PC-9 (cell line): ENCODE results near the gene KRTAP25-1. TPM values are rescaled to one million over a fixed set of nuclear protein-coding genes. Genes with fewer than 3 reads are reported as not detected.

Source experiments
- BruUV-seq: library from RNA; stranded (reverse); fragments of 400-500 nt; replicated peaks from 2 replicates; lab custom pipeline; 2021; lab: Mats Ljungman, UMichigan
- CTCF ChIA-PET: fragments of 300-600 bp; sonication (Branson Sonifier 250); formaldehyde crosslinking; loops from one replicate; lab custom pipeline; 2022; ENCODE audit warnings: antibody characterized with exemption; lab: Charles Lee
- POLR2A ChIA-PET: fragments of 300-600 bp; sonication (Branson Sonifier 250); formaldehyde crosslinking; loops from one replicate; lab custom pipeline; 2022; ENCODE audit warnings: antibody characterized with exemption; ENCODE audit not compliant: unreplicated experiment; lab: Charles Lee
- DNase-seq, 2 experiments: peaks; one replicate each; pipeline versions ENCODE4 v3.0.0 to v3.0.0-alpha.2; 2015 to 2022; ENCODE audit warnings: mixed read lengths in 1 of 2
- H2AFZ ChIP-seq: fragments of 200-600 bp; sonication (generic); 2 replicates; pipeline ENCODE4 v1.8.1; 2017; ENCODE audit warnings: antibody characterized with exemption
- H3F3A ChIP-seq: fragments of 200-600 bp; sonication (generic); 2 replicates; pipeline ENCODE4 v1.8.1; 2017; ENCODE audit warnings: antibody characterized with exemption, mild to moderate bottlenecking, low read depth; ENCODE audit not compliant: insufficient read depth
- H3K27ac ChIP-seq: fragments of 200-600 bp; sonication (generic); 2 replicates; pipeline ENCODE4 v1.6.1; 2016; ENCODE audit warnings: mixed run types
- H3K27me3 ChIP-seq: fragments of 200-600 bp; sonication (generic); 2 replicates; pipeline ENCODE4 v1.6.1; 2016; ENCODE audit warnings: low read depth, mixed run types; ENCODE audit not compliant: insufficient read depth
- H3K36me3 ChIP-seq: fragments of 200-600 bp; sonication (generic); 2 replicates; pipeline ENCODE4 v1.6.1; 2016; ENCODE audit warnings: low read depth, mixed run types
- H3K4me1 ChIP-seq: fragments of 200-600 bp; sonication (generic); replicated peaks from 2 replicates; pipeline ENCODE4 v1.6.1; 2016; ENCODE audit warnings: mixed run types; ENCODE audit not compliant: insufficient read depth
- H3K4me2 ChIP-seq: fragments of 200-600 bp; sonication (generic); 2 replicates; pipeline ENCODE4 v1.6.1; 2017; ENCODE audit warnings: mixed run types
- H3K4me3 ChIP-seq: fragments of 200-600 bp; sonication (generic); 2 replicates; pipeline ENCODE4 v1.6.1; 2016; ENCODE audit warnings: mixed run types
- H3K79me2 ChIP-seq: fragments of 200-600 bp; sonication (generic); 2 replicates; pipeline ENCODE4 v1.6.1; 2017; ENCODE audit warnings: low read depth, mixed run types
- H3K9me2 ChIP-seq: fragments of 200-600 bp; sonication (generic); 2 replicates; pipeline ENCODE4 v1.8.1; 2017; ENCODE audit warnings: mild to moderate bottlenecking; ENCODE audit not compliant: insufficient read depth
- H3K9me3 ChIP-seq: fragments of 200-600 bp; sonication (generic); 2 replicates; pipeline ENCODE4 v1.8.1; 2016; ENCODE audit warnings: low read depth; ENCODE audit not compliant: insufficient read depth
- H4K20me1 ChIP-seq: fragments of 200-600 bp; sonication (generic); 2 replicates; pipeline ENCODE4 v1.8.1; 2017; ENCODE audit not compliant: insufficient read depth
- CTCF ChIP-seq: fragments of 200-600 bp; sonication (generic); conservative IDR thresholded peaks from 2 replicates; pipeline ENCODE4 v1.6.1; 2017; ENCODE audit warnings: mixed run types, antibody characterized with exemption, mild to moderate bottlenecking, moderate library complexity
- EZH2 ChIP-seq: fragments of 200-600 bp; sonication (generic); IDR thresholded peaks from 2 replicates; pipeline ENCODE4 v1.8.0; 2017; ENCODE audit warnings: antibody characterized with exemption, low read depth
- intact Hi-C: fragments of 100-400 bp; cut with micrococcal nuclease; formaldehyde crosslinking; loops from one replicate; pipeline ENCODE4 v1.10.0; 2022; ENCODE audit not compliant: unreplicated experiment
- total RNA-seq: library from RNA; stranded (reverse); gene quantifications from 2 replicates; pipeline ENCODE4 v1.2.3, GENCODE V29; 2021

KRTAP25-1 gene
- total RNA-seq, 1 experiment from 2014 or later, result not detected

DNA sequence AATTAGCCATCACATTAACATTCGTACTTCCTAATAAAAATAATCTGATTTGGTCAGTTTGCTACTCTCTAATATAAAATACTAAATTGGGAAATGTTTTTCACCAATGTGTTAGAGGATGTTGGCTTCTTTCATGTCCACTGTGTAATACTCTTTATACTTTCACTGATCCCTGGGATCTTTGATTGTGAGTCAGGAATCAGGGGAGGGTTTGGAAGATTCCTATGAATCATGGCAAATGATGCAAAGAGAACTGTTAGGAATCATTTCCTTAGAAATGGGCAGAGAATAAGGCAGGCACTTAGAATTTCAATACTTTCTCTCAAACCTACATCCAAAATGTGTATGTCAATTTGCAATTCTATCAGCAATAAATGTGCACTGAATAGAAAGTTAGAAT, 37.5 kb downstream of the KRTAP25-1 start:
- Histone ChIP-seq H2AFZ (no peak overlapping the region), H3K4me3 (no peak overlapping the region), H3K79me2 (no peaks in the 10 kb centered on the region), H3K36me3 (no peaks in the 10 kb centered on the region), H3K27ac (no peak overlapping the region), H3K9me3 (no peaks in the 10 kb centered on the region), H3K4me1 (no peaks in the 10 kb centered on the region), H3F3A (no peaks in the 10 kb centered on the region), H3K27me3 (no peaks in the 10 kb centered on the region), H3K9me2 (no peaks in the 10 kb centered on the region), H3K4me2 (no peak overlapping the region), H4K20me1 (no peaks in the 10 kb centered on the region)
- TF ChIP-seq CTCF (no peak), EZH2 (no peak)
- CTCF ChIA-PET, result no interaction called here
- intact Hi-C loops, result no loop called here
- POLR2A ChIA-PET, result no interaction called here
- DNase-seq, result no peak
- BruUV-seq, result no TSS peak

DNA sequence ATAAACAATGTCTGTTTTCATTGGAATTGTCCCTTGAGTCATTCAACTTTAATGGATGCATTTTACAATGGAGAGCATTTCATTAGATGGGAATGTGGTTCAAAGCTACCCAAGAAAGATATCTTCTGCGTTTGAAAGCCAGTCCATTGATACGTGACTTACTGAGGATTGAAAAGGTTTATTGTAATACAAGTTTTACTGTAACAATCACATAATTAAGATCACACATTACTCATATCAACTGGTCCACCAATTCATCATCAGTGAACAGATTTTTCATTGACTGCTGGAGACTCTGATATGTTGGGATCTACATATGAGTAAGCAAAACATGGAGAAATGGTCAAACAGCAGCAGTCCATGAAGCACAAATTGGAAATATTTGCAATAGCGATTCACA, 39.4 kb downstream of the KRTAP25-1 start:
- H3K27me3 ChIP-seq, result no peaks in the 10 kb centered on the region
- POLR2A ChIA-PET, result no interaction called here

GRCh38 chr21:30248844-30249243, 40.5 kb downstream of the KRTAP25-1 start:
- H4K20me1 ChIP-seq, result no peaks in the 10 kb centered on the region
- H3K27me3 ChIP-seq, result no peaks in the 10 kb centered on the region
- no TSS peak for BruUV-seq
- CTCF ChIA-PET, result no interaction called here
- no peaks in the 10 kb centered on the region for H3F3A ChIP-seq
- TF ChIP-seq CTCF (no peak), EZH2 (no peak)
- H3K4me1 ChIP-seq, result no peaks in the 10 kb centered on the region
- no peak overlapping the region for H2AFZ ChIP-seq
- no peak overlapping the region for H3K4me2 ChIP-seq
- no peaks in the 10 kb centered on the region for H3K9me3 ChIP-seq
- no peaks in the 10 kb centered on the region for H3K79me2 ChIP-seq
- intact Hi-C loops, result no loop called here
- DNase-seq, result no peak
- H3K36me3 ChIP-seq, result no peaks in the 10 kb centered on the region
- H3K27ac ChIP-seq, result no peak overlapping the region
- POLR2A ChIA-PET, result no interaction called here
- H3K4me3 ChIP-seq, result no peak overlapping the region
- no peaks in the 10 kb centered on the region for H3K9me2 ChIP-seq

More for the DNA sequence above, 39.4 kb downstream of the KRTAP25-1 start:
- no peak overlapping the region for H3K27ac ChIP-seq
- no peak for DNase-seq
- TF ChIP-seq CTCF, result no peak
- TF ChIP-seq EZH2, result no peak
- H3F3A ChIP-seq, result no peaks in the 10 kb centered on the region
- no peaks in the 10 kb centered on the region for H3K9me3 ChIP-seq
- H3K4me1 ChIP-seq, result no peaks in the 10 kb centered on the region
- H3K9me2 ChIP-seq, result no peaks in the 10 kb centered on the region
- intact Hi-C loops, result no loop called here
- no peak overlapping the region for H3K4me3 ChIP-seq
- no TSS peak for BruUV-seq
- H3K36me3 ChIP-seq, result no peaks in the 10 kb centered on the region
- no peak overlapping the region for H2AFZ ChIP-seq
- no peak overlapping the region for H3K4me2 ChIP-seq
- H3K79me2 ChIP-seq, result no peaks in the 10 kb centered on the region
- CTCF ChIA-PET, result no interaction called here
- H4K20me1 ChIP-seq, result no peaks in the 10 kb centered on the region
